GM18951 (cell line): ENCODE measurements around the gene JPT2.

Source experiments
- POLR2A ChIP-seq: IDR thresholded peaks from 4 replicates; pipeline ENCODE4 v1.6.1; 2011; ENCODE audit warnings: mild to moderate bottlenecking; ENCODE audit not compliant: insufficient read length, insufficient read depth; ENCODE audit errors: extremely low read depth
- in situ Hi-C: fragments of 300-500 bp; cut with MboI; formaldehyde crosslinking; loops from one replicate; pipeline ENCODE4 v1.12.0; 2022; ENCODE audit warnings: low sequenced_read_pairs, mixed read lengths, inconsistent platforms; ENCODE audit not compliant: unreplicated experiment

The JPT2 gene, protein sequence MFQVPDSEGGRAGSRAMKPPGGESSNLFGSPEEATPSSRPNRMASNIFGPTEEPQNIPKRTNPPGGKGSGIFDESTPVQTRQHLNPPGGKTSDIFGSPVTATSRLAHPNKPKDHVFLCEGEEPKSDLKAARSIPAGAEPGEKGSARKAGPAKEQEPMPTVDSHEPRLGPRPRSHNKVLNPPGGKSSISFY

DNA sequence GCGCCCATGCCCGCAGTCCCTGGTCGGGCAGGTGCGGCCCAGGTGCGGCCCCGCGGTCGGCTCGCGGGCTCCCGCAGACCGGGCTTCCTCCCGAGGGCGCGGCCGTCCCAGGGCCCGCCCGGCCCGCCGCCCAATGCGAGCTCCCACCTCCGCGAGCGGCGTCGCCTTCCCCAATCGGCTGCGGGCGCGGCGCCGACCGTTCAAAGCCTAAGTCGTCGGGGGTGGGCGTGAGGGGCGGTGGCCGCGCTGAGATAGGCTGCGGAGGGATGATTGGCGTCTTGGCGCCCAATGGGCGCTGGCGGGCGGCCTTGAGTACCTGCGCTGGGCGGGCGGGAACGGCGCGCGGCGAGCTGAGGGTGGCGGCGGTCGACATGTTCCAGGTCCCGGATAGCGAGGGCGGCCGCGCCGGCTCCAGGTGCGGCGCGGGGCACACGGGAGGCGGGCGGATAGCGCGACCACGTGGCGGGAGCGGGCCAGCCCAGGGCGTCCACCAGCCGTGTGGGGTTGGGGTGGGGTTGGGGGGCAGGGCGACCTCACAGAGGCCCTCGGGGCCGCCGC lies at the start of gene JPT2:
TSS of gene JPT2 (plus strand) at position 338 of the 558 bp plus-strand sequence. CDS start at position 372, 34 bp downstream.
- in situ Hi-C loops: no loop called here
- peak; percentile 81 for TF ChIP-seq POLR2A

DNA sequence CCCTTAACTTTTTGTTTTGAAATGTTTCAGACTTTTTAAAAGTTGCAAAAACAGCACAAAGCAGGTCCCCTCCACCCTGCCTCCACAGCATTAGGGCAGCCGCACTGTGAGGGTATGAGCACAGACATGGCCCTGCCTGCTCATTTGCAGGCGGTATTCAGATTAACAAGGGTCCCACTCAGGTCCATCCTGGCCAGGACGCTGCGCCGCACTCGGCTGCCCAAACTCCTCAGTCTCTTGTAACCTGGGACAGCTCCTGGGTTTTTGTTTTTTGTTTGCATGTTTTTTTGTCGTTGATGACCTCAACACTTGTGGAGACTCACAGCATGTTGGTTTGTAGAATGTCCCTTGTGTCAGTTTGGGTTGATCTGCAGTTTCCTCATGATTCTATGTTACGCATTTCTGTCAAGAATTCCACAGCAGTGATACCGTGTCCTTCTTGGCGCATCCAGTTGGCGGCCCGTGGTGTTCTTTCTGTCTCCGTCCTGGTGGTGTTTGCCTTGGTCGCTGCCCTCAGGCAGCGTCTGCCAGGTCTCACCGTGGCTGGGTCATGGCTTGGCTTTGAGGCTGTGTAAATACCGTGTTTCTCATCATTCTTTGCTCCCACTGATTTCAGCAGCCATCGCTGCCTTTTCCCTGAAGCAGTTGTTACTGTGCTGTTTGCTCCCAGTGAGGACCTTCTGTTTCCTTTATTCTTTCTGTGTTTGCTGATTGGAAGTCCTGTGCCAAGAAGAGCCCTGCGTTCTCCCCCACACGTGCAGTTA lies 47.4 kb upstream of the JPT2 start:
- in situ Hi-C loops: no loop called here
- TF ChIP-seq POLR2A: no peak

DNA sequence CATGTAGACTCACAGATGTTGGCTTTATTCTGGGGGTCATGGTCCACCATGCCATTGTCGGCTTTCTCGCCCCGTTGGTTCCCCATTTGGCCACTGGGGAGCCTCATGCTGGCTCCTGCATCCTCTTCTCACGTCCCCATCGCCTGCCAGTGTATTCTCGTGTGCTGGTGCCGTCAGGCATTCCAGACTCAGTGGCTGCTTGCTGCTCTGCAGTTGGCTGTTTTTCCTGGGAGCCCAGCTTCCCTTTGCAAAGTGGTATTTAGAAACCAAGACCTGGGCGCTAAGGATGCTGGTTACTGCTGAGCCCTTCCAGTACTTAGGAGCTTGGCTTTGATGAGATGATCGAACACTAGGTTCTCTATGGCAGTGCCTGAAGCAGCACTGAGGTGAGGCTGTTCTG lies 46.8 kb upstream of the JPT2 start:
- in situ Hi-C loops: no loop called here
- TF ChIP-seq POLR2A: no peak

DNA sequence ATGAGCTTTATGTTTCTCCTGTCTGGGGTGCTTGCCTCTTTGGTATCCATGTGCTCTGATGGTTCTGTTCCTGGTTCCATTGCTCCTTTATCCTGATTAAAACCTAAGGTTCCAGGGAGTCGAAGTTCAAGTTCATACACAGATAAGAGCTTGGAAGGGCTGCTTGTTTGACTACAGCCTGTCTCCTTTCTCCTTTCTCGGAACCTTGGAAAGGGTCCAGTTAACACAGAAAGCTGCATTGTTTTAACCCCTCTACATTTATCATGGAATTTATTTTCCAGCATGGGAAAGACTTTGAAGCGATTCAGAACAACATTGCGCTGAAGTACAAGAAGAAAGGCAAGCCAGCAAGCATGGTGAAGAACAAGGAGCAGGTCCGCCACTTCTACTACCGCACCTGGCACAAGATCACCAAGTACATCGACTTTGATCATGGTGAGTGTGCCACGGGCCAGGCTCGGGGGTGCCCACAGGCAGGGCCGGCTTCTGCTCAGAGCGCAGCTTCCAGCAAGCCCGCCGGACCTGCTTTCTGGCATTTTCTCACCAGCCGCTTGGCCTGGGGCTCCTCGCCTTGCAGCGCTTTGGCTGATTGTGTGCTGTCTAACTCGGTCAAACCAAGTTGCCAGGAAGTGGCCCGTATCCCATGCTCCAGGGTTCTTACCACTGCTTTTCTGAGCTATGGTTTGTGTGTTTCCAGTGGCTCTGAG lies 46.0 kb upstream of the JPT2 start:
- in situ Hi-C loops: no loop called here
- TF ChIP-seq POLR2A: no peak

DNA sequence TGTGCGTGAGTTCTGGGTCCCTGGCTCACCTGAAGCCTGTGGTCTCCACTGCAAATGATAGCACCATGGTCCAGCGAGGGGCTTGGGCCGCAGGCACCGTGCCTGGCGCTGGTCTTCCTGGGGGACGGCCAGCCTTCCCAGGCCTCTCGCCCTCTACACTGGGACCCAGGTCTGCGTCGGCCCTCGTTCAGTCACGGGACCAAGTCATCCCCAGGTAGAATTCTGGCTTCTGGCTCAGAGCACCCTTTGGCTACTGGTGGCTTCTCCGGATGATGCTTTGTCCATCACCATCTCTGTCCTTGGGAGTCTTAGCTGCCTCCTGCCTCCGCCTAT lies 45.5 kb upstream of the JPT2 start:
- in situ Hi-C loops: no loop called here
- no peak for TF ChIP-seq POLR2A

DNA sequence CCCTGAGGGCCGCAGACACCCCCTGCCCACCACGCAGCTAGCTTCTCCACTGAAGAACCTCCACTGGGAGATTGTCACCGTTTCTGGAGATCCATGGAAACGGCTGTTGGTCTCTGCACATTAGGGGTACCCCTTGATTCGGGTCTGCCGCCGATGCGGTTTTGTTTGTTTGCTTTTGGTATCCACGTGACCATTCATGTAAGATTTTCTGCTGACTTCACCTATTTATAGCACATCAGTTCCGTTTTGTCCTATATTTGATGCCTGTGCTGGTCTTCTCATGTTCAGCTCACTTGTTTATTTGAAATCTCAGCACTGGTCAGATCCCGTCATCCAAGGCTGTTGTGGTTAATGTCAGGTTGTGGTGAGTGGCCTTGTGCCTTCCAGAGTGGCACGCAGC lies 44.8 kb upstream of the JPT2 start:
- no peak for TF ChIP-seq POLR2A
- in situ Hi-C loops: no loop called here

DNA sequence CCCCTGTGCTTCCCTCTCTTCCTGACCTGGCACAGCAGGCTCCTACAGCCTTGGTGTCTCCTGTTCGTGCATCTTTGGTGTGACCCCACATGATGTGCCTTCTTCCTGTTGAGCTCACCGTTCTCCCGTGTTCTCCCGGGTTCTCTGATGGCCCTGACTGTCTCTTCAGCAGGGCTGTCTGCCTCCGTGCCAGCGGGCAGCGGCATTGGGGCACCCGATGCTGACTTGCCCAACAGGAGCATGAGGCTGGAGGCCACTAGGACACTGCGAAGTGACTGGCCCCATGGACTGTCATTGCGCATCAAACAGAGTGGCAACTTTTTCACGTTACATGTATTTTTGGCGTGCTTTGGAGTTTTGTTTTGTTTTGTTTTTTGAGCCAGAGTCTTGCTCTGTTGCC lies 43.5 kb upstream of the JPT2 start:
- in situ Hi-C loops: no loop called here
- TF ChIP-seq POLR2A: no peak

DNA sequence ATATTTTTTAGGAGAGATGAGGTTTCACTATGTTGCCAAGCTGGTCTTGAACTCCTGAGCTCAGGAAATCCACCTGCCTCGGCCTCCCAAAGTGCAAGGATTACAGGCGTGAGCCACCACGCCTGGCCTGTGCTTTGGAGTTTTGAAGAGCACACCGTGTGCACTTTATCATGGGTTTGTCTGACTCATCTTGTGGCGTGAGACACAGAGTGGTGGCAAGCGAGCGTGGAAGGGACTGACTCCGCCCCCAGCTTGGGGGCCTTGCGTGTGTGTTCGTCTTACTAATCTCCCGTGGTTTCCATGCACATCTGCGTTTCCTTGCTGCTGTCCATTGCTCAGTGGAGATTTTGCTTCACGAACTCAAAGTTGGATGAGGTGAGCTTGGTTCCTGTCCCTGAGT lies 43.0 kb upstream of the JPT2 start:
- in situ Hi-C loops: no loop called here
- TF ChIP-seq POLR2A: no peak

DNA sequence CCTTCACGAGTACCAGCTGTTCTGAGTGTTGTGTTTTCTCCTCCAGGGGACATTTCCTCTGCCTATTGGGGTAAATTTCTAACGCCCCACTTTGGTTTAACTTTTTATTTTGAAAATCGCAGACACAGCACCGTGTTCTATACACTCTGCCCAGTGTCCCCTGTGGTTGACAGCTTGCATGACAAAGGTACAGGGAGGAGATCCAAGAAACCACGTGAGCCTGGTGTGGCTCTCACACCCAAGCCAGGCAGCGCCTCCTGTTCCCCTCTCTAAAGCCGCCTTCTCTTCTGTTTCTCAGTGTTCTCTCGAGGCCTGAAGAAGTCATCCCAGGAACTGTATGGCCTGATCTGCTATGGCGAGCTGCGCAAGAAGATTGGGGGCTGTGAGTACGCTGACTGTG lies 40.6 kb upstream of the JPT2 start:
- no peak for TF ChIP-seq POLR2A
- in situ Hi-C loops: no loop called here

DNA sequence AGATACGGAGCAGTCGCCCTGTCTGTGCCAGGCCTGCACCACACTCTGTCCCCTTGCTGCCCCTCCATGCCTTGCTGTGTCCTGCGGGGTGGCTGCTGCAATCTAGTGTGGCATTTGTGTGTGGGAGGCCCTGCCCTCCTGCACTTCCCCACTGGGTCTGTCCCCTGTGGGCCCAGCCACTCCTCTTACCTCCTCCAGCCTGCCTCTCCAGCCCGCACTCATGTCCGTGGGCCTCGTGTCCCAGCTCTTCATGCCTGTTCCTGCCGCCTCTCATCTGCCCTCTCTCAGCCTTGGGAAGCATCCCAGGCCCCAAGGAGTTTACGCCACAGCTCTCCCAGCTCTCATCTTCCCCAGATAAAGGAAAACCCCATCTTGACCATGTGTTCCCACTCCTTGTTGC lies 39.3 kb upstream of the JPT2 start:
- in situ Hi-C loops: no loop called here

DNA sequence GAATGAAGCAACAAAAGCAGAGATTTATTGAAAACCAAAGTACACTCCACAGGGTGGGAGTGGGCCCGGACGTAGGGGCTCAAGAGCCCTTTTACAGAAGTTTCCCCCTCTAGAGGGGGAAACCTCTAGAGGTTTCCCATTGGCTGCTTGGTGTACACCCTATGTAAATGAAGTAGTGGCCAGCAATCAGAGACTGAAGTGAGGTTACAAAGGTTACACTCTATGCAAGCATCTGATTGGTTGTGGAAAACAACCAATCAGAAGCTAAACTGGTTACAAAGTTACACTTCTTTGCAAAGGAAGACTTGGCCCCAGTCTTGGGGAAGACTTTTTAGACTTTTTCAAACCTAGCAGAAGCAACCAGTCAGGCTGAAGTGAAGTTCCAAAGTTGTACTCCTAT lies 38.8 kb upstream of the JPT2 start:
- no peak for TF ChIP-seq POLR2A
- in situ Hi-C loops: no loop called here

More for the DNA sequence above, 39.3 kb upstream of the JPT2 start:
- TF ChIP-seq POLR2A: no peak

DNA sequence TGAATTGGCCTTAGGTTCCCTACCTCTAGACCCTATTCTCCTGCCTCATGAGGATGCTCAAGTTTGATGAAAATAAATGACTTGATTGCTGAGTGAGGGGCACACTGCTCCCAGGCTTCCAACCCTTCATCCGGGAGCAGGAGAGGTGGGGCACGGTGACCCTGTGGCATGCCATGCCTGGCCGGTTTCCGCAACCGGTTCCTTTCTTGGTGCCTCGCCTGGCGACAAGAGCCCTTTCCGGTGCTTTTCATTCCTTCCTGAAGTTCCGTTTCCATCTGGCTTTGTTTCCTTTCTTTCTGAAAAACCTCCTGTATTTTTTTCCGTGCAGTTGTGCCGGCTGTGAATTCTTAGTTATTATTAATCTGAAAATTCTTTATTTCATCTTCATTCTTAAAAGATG lies 38.2 kb upstream of the JPT2 start:
- in situ Hi-C loops: no loop called here
- TF ChIP-seq POLR2A: no peak

DNA sequence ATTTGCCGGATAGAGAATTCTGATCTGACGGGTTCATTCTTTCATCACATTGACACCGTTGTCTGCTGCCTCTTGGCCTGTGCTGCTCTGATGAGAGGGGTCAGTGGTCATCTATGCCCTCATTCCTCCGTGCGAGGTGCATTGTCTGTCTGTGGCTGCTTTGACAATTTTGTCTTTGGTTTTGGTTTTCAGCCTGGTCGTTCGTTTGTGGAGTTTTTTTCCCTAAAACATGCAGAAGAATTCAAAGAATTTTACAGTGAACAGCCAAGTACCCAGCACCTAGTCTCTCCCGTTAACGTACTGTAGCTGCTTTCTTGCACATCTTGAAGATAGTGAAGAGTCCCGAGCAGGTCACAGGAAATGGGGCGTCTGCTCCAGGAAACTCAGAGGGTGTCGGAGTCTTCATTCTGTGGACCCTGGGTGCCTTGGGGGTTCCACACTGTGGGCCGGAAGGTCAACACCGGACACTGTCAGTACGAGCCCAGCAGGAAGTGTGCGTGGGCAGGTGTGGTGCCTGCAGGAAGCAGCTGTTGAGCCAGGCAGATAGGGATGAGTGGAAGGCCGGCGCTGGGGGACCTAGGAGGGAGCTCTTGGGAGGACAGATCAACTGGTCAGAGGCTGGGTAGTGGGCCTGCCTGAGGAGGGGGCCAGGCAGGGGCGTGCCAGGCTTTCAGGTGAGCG lies 37.7 kb upstream of the JPT2 start:
- TF ChIP-seq POLR2A: no peak
- in situ Hi-C loops: no loop called here
